Prostate gland (tissue), 2 donors: ENCODE measurements around the gene TLE2.

ENCODE experiments used
- POLR2A ChIP-seq: fragments of 450-650 bp; IDR thresholded peaks from one replicate; pipeline ENCODE4 v1.6.1; 2016; ENCODE audit warnings: antibody characterized with exemption, mild to moderate bottlenecking
- POLR2AphosphoS5 ChIP-seq: sonication (generic); formaldehyde crosslinking; IDR thresholded peaks from one replicate; pipeline ENCODE4 v1.6.1; 2017; ENCODE audit warnings: antibody characterized with exemption
- TF ChIP-seq, protein P1 (sequence below), 4 experiments: fragments of 200-600 bp in 2 of 4; fragments of 450-650 bp in 2 of 4; sonication (generic) in 2 of 4; IDR thresholded peaks; 1 replicate in 3 of 4; 2 replicates in 1 of 4; pipeline ENCODE4 v1.5.1; 2016 to 2019; ENCODE audit warnings: antibody characterized with exemption in 4 of 4, mild to moderate bottlenecking in 2 of 4, moderate library complexity in 2 of 4

DNA sequence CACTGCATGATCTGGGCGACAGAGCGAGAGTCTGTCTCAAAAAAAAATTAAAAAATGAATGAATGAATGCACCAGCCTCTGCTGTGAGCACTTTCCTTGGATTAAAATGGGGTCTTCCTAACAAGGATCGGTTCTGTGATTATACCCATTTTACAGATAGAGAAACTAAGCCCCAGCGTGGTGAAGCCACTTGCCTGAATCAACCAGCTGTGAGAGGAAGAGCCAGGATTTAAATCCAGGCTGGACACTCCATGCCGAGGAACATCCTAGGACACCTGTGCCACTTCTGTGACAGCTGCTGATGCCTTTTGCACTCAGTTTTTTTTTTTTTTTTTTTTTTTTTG, 19.1 kb upstream of the TLE2 start:
- TF ChIP-seq, protein P1, sequence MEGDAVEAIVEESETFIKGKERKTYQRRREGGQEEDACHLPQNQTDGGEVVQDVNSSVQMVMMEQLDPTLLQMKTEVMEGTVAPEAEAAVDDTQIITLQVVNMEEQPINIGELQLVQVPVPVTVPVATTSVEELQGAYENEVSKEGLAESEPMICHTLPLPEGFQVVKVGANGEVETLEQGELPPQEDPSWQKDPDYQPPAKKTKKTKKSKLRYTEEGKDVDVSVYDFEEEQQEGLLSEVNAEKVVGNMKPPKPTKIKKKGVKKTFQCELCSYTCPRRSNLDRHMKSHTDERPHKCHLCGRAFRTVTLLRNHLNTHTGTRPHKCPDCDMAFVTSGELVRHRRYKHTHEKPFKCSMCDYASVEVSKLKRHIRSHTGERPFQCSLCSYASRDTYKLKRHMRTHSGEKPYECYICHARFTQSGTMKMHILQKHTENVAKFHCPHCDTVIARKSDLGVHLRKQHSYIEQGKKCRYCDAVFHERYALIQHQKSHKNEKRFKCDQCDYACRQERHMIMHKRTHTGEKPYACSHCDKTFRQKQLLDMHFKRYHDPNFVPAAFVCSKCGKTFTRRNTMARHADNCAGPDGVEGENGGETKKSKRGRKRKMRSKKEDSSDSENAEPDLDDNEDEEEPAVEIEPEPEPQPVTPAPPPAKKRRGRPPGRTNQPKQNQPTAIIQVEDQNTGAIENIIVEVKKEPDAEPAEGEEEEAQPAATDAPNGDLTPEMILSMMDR (IDR thresholded peaks at IDR 0.05), result no peak
- TF ChIP-seq POLR2A, result no peak
- TF ChIP-seq POLR2AphosphoS5, result no peak
